Hematopoietic multipotent progenitor cell treated with erythropoietin and hydrocortisone succinate and interleukin-3 and kit ligand, for 17 days (in vitro differentiated cells): ENCODE results near the gene ABLIM3.

Experiments used
- DNase-seq: peaks from one replicate; pipeline ENCODE4 v3.0.0-alpha.2; 2015; ENCODE audit warnings: low spot score

Gene ABLIM3

DNA sequence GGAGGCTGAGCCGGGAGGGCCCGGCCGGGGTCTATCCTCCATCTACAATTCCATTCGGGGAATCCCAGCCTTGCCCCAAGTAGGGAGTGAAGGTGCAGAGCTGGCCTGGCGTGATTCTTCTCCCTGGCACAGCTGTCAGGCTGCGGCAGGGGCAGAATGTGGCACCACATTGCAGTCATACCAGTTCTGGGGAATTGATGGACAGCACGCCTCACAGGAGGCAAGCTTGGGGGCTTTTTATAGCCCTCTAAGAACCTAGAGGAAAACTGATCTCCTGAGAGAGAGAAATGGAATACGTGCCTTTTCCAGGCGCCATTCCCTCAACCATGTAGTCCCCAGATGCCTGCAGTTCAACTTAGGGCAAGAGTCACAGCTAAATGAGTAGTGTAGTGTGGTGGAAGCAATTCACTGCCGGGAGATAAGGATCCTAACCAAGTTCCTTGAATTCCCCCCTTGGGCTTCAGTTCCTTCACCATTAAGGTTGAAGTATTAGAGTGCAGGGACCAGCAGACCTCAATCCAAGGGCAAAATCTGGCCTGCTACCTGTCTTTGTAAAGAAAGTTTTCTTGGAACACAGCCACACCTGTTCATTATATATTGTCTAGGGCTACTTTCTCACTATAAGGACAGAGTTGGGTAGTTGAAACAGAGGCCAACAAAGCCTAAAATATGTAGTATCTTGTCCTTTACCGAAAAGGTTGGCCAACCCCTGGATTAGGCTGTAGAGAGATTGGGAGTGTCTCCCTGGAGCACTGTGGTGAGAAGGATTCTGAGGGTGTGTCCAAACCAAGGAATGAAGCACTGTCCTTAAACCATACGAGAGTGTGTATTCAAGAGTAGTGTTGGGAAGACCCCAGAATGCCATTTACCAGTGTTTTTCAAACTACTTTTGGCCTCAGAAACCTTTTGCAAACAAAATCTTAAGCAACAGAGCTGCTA lies 141.0 kb downstream of the ABLIM3 start:
- DNase-seq: no peak

DNA sequence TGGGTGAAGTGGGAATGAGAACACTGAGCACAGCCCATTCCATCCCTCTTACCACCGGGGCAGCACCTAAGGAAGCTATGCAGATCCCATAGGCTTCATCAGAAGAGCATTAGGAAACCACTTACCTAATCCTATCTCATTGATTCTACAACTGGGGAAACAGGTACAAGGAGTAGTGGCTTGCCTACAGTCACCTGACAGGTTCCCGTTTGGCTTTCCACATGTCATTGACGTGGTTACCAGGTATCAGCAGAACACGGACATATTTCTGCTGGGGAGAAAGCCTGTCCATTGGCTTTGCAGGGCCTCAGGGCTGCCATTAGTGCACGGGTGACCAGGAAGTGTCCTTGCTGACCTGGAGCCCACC lies 141.7 kb downstream of the ABLIM3 start:
- DNase-seq: no peak

DNA sequence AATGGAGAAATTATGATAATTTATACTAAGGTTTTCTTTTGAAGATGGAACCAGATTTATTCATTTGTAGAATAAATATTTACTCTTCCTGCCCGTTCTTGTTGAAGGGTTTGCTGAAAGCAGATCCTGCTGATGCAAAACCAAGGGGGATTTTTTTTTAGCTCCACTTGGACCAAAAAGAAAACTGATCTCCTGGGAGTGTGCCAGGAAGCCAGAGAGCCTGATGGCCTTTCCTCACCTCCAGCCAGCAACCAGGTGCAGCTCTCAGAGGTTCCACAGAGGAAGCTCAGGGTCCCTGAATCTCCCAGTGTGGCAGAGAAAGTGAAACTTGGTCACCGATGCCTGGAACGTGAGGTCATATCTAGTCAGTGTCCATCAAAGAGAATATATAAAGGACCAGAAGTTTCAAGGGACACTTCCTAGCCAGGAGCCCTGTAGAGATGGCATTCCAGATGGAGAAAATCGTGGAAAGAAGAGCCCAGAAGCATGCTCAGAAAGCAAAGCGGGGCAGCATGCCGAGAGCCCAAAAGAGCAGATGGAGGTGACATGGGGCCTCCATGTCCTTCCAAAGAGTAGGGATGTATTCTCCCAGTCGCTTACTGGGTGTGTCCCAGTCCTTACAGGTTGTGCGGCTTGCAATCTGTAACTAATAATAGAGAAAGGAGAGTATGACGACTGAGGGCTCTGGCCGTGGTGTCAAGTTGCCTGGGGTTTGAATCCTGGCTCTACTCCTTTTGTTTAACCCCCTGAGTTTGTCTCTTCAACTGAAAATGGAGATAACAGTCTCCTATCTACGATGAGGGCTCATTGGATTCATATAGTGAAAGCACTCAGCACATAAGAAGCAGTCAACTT lies 142.6 kb downstream of the ABLIM3 start:
- DNase-seq: no peak

DNA sequence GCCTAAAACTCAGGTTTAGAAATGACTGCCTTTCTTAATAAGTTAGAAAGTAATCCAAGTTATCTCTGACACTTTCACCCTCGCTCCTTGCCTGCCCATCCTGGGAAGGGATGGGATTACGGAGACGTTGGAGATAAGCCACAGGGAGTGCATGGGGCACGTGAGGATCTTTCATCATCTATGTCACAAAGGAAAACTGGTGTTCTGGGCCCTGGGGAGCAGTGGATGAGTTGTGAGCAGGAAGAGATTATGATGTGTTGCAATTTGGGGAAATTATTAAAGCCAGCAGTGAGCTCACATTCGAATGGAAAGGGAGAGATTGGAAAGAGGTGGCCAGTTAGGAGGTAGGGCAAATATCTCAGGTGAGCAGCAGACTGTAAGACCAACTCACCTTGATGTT lies 143.2 kb downstream of the ABLIM3 start:
- no peak for DNase-seq

DNA sequence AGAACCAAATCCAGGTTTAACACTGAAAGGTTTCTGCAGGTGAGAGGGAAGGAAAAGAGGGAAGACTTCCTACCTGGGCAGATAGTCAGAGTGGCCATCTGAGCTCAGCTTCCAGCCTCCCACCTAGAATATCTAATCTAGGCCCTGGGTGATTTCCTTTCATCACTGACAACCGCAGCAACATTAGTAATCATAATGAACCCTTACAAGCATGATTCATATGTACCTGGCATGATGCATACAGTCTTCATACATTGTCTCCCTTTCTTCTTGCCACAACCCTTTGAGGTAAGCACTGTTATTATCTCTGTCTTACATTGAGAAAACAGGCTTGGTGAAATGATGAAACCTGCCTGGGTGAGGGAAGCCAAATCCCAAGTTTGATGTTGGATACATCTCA lies 143.9 kb downstream of the ABLIM3 start:
- DNase-seq: no peak

DNA sequence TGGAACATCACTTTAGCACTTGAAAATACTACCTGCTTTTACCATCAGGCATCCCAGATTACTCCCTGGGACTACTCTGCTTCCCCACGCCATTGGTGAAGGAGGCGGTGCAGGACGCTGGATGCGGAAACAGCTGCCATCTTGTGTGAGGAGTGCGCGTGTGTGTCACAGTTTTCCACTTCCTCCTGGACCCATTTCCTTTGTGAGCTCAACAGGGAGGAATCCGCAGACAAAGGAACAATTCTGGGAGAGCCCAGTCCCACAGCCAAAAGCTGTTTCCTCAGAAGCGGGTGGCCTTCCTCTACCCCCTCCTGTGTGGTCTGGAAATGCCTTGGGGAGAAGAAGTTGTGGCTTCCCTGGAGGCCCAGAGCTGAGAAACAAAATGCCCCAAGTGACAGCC lies 147.1 kb downstream of the ABLIM3 start:
- DNase-seq: no peak

DNA sequence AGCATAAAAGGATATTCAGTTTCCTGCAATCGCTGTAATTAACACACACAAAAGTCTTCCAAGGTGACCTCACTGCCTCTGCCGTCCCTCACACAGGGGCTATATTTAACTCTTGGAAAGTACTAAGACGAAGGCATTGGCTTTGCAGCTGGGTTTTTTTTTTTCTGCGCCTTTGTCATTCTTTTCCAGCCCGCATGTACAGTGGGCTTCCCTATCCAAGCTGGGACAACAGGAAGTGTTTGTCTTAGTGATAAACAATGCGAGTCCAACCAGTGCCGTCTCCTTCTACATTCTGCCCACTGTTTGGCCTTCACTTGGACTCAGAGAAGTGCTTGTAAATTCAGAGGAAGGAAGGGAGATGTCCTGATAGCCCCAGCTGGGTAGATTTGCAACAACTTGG lies 148.0 kb downstream of the ABLIM3 start:
- no peak for DNase-seq

DNA sequence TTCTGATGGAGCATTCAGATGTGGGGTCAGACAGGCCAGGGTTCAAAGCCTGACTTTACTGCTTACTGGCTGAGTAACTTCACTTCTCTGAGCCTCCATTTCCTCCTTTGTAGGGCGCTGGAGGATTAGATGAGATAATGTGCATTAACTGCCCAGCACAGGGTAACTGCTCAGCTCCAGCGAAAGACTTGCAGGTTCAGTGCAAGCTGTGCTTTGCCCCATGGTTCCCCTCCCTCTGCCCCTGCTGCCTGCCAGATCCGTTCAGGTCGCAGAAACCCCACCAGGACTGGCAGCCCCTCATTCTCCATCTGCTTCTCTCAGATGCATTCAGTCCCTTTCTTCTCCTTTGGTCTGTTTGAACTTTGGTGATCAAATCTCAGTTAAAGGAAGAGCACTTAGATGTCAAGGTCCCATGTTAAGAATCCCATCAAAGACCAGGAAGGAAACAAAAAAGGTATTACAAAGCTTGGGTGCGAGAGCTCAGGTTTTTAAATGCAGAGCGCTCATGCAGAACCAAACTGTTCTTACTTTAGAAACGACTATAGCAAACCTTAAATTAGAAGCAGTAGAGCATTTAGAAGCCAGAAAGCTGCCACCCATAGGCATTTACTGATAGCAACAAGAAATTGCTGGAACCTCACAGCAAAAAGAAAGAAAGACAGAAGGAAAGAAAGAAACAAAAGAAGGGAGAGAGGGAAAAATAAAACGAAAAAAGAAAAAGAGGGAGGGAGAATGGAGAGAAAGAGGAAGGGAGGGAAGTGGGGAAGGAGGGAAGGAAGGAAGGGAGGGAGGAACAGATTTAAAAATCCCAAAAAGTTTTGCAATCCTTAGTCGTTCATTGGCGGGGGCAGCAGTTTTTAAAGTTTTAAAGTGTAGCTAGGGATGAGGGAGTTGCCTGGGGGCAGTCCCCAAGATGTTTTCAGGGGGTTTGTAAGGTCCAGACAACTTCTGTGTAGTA lies 153.9 kb downstream of the ABLIM3 start:
- no peak for DNase-seq

DNA sequence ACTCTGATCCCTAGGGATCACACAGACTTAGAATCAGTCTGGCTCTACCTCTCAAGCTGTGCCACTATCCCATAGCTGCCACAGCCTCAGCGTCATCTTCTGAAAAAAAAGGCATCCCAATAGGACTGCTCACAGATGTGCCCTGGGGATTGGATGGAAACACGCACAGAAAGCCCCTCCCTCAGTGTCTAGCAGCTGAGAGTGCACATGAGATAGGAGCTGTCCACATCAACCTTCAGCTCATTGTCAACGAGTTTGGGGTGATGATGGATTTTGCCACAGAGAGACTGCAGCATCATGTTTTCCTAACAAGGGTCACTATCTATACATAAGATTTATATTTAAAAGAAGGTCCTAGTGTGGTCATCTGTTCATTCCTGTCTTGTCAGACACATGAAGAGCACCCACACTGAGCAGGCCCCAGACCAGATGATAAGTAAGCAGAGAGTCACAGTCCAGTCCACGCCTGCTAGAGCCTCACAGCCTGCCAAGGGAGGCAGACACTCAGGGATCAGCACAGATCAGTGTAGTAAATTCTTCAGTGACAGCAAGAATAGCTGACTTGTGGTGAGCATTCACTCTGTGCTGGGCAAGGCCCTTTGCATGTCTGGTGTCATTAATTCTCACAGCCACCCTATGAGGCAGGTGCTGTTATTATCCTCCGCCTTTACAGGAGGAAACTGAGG lies 156.2 kb downstream of the ABLIM3 start:
- DNase-seq: no peak

DNA sequence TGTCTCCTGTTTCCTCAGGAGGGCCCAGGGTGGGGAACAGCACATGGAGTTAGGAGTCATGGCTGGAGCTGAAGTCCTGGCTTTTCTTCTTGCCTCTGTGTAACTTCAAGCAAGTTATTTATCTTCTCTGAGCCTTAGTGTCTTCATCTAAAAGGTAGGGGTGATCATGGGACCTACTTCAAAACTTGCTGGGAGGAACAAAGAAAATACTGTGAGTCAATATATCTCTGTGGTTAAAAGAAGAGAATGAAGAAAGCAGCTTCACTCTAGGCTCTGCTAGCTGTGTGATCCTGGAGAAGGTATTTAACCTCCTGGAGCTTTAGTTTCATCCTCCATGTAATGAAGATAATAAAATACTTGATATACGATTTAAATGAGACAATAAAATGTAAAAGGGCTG lies 156.9 kb downstream of the ABLIM3 start:
- no peak for DNase-seq

DNA sequence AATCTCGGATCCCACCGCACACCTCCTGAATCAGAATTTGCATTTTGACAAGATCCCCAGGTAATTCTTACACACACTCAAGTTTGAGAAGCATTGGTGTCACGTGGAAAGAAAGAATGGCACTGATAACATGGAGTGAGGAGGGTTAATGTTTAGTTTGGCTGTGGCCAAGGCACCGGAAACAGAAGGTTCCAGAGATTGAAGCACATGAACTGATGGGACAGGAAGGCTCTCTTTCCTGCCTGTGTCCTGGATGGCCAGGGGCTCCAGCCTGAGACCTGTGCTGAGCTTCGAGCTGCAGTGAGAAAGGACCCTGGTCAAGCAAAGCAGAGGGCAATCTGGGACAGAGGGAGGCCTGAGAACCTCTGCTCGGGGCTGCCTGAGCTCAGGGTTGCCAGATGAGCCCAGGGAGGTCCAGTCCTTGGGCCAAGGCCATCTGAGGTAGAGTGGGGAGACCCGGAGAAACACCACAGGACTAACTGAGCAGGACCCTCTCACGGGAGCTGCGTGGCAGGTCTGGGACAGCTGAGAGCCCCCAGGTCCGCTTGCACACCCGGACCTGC lies 157.6 kb downstream of the ABLIM3 start:
- no peak for DNase-seq

DNA sequence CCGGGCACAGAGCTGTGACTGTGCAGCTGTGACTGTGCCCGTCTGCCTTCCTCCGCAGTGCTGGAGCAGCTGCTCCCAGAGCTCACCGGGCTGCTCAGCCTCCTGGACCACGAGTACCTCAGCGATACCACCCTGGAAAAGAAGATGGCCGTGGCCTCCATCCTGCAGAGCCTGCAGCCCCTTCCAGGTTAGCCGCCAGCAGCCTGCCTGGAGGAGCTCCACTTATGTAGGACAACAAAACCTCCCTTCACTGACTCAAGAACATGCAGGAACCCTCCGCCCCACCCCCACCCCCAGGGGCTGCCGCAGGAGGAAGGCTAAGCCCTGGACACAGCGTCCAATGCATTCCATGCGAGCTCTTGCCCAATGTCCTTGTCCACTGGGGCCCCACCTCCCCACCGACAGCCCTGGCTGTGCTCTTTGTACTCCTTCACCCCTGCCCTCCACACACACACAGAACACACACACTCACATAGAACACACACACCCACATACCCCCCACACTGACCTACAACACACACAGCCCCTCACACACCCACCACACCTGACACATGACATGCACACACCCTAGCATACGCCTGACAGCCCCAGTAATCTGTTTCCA lies 158.3 kb downstream of the ABLIM3 start:
- DNase-seq: no peak

DNA sequence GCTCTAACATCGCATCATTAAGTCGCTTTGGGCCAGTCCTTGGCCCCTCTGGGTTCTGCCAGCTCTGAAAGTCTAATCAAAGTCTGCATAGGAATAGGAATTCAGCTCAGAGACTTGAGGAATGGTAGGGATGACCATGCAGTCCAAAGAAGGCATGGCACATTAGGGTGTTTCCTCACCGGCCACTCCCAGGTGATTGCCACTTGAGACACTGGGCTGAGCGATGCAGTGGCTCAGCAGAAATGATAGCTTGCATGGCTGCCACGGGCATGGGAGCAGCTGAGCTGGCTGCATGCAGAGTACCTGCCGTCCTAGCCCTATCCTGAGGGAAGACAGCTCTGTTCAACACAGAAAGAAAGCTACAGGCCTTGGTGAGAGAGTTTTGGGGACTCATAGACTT lies 159.1 kb downstream of the ABLIM3 start:
- no peak for DNase-seq

DNA sequence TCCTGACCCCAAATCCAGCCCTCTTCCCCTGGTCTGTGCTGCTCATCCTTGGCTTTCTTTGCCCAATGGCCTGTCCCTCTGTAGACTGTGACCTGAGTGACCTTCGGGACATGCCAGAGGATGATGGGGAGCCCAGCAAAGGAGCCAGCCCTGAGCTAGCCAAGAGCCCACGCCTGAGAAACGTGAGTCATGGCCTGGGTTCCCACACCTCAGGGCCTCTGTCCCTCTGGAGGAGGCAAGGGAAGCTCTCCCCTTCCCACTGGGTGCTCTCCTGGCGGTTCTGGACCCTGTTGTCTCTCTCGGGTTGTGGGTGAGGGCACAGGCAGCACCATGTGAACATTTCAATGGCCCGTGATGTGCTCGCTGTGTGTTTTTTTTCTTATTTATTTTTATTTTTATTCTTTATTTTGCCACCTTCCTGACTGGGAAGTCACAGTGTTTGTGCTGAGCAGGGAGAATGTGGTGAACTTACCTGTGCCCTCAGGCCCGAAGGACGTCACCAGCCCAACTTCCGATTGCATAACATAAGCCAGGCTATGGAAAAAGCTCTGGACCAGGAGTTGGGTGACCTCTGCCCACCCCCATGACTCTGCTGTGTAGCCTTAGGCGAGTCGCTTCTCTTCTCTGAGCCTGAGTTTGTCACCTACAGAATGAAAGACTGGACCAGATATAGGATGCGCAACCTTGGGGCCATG lies 159.9 kb downstream of the ABLIM3 start:
- DNase-seq: no peak

DNA sequence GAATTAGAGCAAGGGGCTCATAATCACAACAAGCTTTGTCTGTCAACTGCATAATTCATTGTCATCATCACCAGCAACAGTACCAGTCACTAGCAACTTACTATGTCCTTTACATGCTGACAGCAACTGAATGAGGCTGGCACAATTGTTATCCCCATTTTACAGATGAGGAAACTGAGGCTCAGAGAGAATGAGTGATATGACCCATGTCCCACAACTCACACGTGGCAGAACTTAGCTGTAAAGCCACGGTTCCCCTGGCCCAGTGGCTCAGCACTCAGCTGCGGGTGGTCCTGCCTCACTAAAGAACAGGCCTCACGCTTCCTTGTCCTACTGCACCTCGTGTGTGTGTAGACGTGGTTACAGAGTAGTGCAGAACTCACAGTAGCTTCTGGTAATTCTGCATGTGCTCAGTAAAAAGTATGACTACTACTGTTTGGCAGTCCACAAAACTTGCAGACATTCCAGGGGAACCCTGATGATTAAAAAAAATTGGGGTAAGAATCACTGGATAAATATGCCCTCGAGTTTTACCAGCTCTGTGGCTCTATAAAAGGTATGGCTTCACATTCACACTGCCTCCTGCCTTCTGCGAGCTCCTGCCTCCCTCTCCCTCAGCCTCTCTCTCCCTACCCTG lies 160.6 kb downstream of the ABLIM3 start:
- no peak for DNase-seq

DNA sequence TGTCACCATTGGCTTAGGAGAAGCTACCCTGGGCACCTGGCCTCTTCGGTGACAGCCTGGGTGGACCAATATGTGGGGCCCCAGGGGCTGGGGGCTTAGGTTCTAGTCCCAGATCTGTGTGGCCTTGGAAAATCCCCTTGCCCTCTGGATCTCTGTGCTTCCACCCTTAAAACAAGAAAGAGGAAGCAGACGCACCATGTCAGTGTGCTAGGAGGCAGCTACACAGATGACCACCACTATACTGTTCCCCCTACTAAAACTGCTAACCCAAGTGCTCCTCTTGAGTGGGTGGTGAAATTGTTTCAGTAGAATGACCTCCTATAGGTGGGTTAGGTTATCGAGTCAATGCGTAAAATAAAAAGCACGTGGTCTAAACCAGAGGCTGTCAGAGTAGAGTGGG lies 161.3 kb downstream of the ABLIM3 start:
- no peak for DNase-seq

DNA sequence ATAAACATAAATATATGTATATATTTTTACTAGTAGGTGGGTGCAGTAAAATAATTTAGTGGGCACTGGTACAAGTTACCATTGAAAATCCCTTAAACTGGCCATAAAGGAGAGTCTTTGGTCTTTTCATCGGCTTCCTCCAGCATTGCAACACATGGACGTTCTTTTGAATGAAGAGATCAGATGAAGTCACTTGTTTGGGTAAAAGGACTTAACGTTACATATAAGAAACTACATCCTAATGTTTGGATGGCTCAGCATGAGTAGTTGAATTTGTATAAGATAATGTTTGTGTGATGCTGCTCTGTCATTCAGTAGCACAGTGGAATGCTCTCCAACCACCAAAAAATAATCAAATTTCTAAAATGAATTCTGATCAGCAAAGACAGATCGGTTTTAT lies 161.9 kb downstream of the ABLIM3 start:
- no peak for DNase-seq

DNA sequence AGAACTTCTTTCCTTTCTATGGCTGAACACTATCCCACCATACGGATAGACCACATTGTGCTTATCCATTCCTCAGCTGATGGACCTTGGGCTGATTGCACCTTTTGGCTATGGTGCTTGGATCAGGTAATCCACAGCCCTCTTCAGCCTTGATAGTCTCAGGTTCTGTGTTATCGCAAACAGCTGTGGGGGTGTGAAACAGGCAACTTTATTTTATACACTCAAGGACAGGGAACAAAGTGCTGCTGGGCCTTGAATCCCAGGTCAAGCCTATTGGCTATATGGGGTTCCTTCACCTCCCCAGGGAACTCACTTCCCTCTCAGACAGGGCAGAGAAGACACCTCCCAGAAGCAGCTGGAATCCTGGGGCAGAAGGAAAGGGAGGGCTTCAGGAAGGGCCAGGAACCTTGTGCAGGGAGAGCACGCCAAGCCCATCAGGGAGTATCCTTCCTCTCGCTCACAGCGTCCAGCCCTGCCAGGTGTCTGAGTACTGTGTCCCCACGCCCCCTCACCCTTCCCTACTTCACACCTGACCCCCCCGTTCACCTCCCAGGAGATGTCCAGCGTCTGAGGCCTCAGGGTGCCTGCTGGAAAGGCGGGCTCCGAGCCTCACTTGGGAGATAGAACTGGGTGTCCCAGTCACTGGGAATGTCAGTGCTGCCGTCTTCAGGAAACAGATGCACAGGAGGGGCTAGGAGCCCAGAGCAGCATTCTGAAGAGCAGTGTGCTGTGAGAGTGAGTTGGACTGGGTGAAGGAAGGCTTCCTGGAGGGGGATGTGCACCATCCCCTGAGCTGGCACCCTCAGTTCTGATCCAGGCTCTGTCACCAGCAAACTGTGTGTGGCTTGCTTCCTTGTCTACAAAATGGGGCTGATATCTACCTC lies 163.1 kb downstream of the ABLIM3 start:
- DNase-seq: no peak

DNA sequence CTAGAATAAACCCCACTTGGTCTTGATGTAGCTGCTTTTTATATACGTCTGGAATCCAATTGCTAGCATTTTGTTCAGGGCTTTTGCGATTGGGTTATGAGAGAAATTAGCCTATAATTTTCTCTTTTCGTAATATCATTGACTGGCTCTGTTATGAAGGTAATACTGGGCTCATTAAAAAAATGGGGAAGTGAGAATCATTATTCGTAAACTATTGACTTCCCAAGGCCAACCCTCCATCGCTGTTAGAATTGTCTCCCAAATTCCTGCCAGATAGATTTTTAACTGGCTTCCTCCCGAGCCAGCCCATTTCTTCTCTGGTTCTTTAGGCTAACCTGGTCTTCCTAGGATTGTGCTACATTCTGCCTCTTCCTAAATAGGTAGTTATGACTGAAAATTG lies 168.1 kb downstream of the ABLIM3 start:
- DNase-seq: no peak
